ENCODE data around the gene BLOC1S6.
"Not testable (repeated sequence)": the region's sequence is repeated elsewhere in the genome, so short reads cannot be mapped to it uniquely, and the experiment has no call there.

BLOC1S6 gene

DNA sequence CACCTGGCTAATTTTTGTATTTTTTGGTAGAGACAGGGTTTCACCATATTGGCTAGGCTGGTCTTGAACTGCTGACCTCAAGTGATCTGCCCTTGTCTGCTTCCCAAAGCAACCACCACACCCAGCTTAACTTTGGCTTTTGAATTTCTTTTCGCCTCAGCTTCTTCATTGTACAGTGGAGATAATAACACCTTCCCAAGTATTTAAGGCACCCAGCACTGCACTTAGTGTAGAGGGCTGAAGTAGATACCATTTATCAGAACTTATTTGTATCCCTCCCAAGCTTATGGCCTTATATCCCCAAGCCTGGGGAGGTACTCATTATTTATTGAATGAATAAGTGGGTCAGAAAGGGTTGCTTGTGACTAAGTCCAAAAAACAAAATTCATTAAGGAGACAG is 50.0 kb downstream of the BLOC1S6 start:
- in situ Hi-C loops (cut with HindIII; ENCODE audit: low sequenced_read_pairs): no loop called here

DNA sequence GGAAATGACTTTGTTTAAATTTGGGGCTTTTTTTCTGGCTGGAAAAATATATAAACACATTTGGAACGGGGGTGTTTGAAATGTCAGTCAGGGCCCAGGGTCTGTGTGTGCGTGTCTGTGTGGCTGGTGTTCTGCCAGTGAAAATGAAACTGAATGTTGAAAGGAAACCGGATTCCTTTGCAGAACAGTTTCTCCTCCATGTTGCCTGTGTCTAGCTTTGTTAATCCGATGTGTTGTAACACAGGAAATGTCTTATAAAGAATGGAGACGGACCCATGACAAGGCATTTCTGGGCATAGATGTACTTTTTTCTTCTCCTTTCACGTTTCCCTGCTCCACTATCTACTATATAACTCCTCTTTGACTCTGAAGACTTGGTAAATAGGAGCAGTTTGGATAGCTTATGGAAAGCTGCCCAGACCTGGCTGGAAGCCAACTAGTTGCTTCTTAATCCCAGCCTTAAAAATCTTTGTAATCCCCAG is 50.4 kb downstream of the BLOC1S6 start:
- in situ Hi-C loops (cut with HindIII; ENCODE audit: low sequenced_read_pairs): no loop called here

DNA sequence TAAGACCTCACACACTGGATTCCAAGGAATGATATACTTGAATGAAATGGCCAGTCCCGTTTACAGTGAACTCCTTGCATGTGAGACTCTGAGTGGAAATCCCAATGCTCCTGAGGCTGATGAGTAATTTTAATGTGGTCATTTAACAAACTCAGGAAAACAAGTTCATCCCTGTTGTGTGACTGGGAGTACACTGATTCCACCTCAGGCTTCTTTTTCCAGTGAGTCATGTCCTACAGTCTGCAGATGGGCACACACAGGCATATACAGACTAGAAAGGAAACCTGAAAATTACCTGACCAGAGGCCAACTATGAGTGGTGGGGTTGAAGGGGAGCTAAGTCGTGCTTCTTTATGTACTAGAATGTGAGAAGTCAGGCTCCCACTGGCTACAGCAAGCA is 53.4 kb downstream of the BLOC1S6 start:
- in situ Hi-C loops (cut with HindIII; ENCODE audit: low sequenced_read_pairs): no loop called here

DNA sequence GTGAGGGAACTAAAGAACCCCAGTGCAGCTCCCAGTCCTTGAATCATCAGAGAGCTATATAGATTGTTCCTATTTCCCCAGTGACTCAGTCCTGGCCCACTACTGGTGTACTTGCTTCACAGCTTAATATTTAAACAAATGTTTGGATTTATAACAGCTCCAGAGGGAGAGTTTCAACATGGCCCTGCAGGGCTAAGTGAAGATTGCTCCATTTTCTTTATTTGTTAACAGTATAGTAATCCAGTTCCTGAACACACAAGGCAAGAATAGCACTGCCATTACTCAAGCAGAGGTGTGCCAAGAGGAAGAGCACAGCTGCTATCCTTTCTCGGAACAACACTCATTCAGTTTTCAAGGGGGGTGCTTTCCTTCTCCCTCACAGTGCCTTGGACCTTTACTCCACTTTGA is 54.2 kb downstream of the BLOC1S6 start:
- in situ Hi-C loops (cut with HindIII; ENCODE audit: low sequenced_read_pairs): no loop called here

DNA sequence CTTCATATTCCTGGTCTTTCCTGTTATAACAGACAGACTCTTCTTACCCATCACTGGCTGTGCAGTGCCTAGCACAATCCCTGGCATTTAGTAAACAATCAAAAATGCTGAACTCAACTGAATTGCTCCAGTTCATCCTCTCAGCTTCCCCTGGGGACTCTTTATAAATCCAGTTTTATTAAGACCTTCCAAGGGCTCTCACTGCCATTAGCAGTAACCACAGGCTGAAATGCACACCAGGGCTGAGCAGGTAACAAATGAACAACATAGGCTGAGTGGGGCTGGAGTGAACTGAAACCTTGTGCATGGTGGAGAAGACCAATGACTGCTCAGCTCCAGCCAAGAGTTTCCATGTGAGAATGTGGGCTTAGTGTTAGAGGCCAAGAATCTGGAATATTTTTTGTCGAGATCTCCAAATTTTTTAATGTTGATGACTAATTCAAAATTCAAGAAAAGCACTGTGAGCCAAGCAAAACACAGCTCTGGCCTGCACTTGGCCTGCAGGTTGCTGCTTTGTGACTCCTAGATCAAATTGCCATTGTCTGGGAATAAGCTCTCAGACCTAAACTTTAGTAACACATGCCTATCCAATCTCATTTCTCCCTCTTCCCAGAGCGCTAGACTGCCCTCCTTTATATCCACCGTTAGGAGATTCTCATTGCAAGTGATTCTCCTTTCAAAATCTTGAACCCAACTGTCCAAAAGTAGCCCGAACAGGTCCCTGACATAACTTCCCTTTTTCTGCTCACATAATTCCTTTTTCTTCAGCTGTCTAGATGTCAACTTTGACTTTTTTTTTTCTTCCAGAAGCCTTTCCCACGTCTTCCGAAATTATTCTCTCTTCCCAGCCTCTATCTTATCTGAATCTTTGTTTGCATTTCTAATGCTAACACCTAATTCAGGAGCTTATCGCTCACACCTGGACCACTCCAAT is 55.1 kb downstream of the BLOC1S6 start:
- in situ Hi-C loops (cut with HindIII; ENCODE audit: low sequenced_read_pairs): no loop called here

DNA sequence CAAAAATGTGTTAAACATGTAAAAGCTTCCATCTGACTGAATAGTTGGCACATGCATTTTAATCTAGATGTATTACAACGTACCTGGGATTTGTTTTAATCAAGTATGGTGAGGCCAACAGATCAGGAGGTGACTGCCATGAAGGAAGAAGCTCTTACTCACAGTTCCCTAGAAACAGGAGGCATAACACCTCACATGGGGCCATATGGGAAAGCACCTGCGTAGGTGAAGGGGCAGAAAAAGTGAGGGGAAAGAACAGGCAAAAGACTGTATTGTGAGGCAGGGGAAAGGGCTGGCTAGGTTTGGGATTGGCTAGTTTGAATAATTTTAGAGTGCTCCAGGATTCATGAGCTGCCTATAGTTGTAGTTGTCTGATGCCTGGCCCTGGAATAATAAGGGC is 57.3 kb downstream of the BLOC1S6 start:
- in situ Hi-C loops (cut with HindIII; ENCODE audit: low sequenced_read_pairs): no loop called here

DNA sequence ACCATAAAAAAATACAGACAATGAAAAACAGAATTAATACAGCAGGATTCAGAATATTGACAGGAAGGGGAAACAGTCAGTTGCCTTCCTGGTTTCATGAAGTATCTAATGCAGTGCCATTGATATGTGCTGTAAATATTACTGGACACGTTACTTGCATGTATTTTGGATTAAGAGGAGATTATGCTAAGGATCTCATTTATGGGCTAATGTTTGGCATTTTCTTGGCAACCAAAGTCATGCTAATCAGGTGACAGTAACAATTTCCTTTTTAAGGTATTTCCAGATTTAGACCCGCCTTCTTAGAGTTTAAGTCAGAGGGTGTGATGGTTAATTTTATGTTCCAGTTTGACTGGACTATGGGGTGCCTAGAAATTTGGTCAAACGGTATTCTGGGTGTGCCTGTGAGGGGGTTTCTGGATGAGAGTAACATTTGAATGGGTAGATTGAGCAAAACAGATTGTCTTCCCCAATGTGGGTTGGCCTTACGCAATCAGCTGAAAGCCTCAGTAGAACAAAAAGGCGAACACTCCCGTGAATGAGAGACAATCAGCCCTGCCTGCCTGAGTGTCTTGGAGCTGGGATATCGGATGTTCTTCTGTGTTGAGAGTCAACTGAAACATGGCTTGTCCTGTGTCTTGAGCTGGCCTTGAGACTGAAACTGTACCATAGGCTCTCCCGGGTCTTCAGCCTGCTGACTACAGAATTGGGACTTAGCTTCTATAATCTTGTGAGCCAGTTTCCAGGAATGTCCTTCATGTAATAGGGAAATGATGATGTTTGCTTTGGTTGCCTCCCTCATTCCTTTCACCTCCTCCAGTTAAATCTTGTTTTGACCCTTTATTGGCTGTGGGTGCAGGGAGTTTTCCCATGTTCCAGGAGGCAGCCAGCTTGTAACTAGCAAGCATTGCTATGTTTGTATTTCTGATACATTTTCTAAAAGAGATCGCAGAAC is 58.1 kb downstream of the BLOC1S6 start:
- in situ Hi-C loops (cut with HindIII; ENCODE audit: low sequenced_read_pairs): no loop called here

DNA sequence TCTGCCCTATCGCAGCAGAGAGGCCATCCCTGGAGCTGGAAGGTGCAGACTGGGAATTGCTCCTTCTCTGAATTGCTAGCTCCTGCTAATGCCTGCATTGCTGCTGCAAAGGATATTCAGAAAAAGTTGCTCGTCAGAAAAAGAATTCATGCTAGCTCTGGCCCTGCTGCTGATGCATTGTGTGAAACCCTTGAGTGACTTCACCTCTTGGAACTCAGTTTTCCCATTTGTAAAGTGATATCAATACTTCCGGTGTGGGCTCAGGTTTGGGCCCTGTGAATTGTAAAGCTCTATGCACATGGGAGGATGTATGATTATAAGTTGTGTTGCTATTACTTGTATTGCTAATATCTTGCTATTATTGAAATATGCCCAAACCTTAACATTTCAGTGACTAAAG is 59.0 kb downstream of the BLOC1S6 start:
- in situ Hi-C loops (cut with HindIII; ENCODE audit: low sequenced_read_pairs): no loop called here

DNA sequence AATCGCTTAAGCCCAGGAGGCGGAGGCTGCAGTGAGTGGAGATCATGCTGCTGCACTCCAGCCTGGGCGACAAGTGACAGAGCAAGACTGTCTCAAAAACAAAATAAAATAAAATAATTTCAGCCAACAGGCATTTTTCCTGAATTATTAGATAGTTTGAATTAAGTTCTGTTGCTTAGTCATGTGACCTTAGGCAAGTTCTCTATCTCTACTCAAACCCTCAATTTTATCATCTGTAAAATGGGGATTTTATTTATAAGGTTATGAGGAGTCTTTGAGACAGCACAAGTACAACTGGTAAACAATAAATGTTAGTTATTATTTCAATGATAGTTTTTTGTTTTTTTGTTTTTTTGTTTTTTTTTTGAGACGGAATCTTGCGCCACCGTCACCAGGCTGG is 60.6 kb downstream of the BLOC1S6 start:
- in situ Hi-C loops (cut with HindIII; ENCODE audit: low sequenced_read_pairs): no loop called here

DNA sequence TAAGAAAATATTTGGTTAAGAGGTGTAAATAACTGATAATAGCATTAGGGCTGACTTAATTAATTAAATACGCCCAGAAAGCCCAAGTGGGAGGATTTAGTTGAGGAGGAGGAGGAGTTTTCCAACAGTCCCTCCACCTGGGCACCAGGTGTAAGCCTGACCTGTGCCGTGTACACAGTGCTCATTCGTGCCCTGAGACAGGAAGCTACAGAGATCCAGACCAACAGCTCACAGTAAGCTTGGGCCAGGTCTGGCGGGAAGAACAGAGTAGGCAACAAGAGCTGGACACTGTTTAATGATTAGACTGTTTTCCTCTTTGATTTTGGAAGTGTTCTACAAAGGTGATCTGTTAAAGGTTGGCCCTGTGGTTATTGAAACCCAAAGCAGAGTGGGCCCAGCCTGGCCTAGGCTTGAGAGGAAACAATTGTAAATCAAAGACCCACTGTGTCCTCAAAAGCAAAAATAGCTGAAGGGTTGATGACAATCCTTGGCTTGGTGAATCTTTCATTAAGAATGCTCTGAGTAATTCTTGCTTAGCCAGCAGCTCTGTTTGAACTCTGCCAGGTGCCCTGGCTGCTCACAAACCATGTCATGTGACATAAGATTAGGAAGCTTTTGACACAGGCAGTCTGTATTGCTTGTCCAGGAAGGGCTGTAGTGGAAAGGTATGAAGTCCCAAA is 61.5 kb downstream of the BLOC1S6 start:
- in situ Hi-C loops (cut with HindIII; ENCODE audit: low sequenced_read_pairs): no loop called here

DNA sequence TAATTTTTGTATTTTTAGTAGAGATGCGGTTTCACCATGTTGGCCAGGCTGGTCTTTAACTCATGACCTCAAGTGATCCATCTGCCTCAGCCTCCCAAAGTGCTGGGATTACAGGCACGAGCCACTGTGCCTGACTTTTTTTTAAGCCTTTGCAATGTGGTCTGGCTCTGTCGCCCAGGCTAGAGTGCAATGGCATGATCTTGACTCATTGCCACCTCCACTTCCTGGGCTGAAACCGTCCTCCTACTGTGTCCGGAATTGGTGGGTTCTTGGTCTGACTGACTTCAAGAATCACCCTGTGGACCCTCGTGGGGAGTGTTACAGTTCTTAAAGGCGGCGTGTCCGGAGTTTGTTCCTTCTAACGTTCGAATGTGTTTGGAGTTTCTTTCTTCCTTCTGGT is 62.8 kb downstream of the BLOC1S6 start:
- in situ Hi-C loops (cut with HindIII; ENCODE audit: low sequenced_read_pairs): not testable (repeated sequence)

DNA sequence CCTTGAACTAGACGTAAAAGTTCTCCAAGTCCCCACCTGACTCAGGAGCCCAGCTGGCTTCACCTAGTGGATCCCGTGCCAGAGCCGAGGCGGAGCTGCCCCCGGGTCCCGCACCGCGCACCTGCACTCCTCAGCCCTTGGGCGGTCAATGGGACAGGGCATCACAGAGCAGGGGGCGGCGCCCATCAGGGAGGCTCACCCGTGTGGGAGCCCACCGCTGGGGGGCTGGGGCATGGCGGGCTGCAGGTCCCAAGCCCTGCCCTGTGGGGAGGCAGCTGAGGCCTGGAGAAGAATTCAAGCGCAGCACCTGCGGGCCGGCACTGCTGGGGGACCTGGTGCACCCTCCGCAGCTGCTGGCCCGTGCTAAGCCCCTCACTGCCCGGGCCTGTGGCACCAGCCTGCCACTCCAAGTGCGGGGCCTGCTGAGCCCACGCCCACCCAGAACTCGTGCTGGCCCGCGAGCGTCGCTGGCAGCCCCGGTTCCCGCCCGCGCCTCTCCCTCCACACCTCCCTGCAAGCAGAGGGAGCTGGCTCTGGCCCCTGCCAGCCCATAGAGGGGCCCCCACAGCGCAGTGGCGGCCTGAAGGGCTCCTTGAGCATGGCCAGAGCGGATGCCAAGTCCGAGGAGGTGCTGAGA is 63.8 kb downstream of the BLOC1S6 start:
- in situ Hi-C loops (cut with HindIII; ENCODE audit: low sequenced_read_pairs): no loop called here

DNA sequence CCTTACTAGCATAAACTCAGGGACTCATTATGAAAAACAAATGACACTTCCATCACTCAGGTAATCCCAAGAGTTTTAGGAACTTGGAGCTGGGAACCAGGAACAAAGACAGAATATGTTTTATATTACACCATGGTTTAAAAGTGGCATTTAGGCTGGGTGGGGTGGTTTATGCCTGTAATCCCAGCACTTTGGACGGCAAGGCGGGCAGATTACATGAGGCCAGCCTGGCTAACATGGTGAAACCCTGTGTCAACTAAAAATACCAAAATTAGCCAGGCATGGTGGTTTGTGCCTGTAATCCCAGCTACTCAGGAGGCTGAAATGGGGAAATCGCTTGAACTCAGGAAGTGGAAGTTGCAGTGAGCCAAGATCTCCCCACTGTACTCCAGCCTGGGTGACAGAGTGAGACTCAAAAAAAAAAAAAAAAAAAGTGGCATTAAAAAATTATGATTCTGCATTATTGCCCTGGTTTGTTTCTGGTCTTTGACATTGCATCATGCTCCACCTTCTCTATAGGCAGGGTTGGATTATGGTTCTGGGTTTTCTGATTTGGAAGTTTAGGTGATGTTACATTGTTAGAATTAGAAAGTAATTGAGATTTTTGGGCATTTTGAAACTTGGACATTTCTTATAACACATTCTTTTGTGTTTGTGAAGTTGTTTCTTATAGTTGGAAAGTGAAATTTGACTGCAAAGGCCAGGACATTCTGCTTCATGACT is 66.7 kb downstream of the BLOC1S6 start:
- in situ Hi-C loops (cut with HindIII; ENCODE audit: low sequenced_read_pairs): no loop called here

DNA sequence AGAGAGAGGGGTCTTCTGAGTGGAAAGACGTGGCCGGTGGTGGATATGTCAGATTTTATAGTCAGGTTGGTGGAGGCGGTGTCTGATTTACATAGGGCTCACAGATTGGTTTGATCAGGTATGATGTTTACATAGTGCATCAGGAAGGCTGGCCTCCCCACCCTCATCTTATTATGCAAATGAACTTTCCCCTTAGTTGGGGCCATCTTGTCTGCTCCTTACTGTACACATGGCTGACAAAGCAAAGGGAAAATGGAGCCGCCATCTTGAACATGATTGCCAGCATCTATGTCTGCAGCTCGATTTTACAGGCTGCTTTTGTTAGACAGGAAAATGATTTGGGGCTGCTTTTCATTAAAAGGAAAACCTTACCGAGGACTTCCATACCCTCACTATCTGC is 67.6 kb downstream of the BLOC1S6 start:
- in situ Hi-C loops (cut with HindIII; ENCODE audit: low sequenced_read_pairs): no loop called here

DNA sequence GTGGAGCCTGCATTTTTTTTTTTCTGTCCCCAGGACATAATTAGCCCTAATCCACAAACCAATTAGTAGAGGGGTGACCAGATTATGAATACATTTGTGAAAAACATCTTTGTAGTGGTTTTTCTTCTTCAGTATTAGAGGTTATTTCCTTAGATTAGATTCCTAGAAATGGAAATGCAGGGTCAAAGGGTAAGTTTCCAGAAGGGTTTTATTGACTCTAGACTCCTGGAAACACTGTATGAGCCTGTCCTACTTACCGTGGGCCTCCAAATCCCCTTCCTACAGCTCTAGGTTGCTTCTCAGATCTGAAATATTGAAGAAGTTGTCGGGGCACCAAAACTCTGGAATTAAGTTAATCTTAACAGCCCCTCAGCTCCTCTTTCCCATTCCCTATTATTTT is 70.1 kb downstream of the BLOC1S6 start:
- in situ Hi-C loops (cut with HindIII; ENCODE audit: low sequenced_read_pairs): no loop called here

DNA sequence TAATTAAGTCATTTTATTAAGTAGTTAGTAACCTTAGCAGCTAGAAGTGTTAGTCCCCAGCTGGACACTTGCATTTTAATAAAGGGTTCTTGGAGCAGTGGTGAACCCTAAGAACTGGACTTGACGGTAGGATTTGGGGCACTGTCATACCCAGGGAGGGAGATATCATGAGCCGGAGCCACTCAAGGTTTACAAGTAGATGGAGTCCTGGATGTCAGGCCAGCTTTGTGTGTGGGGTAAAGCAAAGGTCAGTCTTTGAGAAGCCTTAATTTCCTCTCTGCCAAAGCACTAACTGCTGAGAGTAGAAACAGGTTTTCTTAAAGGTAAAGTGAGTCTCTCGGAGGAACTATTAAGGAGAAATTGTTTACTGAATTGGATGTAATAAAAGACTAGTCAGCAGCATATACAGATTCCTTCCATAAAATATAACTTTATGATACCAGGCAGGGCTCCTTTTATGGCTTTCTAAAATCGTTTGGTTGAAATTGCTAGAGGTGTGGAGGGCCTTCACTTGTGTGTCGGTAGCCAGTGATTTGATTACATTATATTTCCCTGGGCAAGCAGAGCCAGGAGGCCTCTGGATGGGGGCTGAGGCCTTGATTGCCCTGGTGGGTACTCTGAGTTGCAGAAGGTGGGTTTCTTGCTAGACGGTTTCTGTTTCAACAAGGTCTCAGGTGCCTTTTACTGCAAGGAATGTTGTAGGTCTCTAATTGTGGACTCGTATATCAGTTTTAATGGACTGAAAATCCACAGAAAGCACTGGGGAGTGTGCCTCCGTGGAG is 70.8 kb downstream of the BLOC1S6 start:
- in situ Hi-C loops (cut with HindIII; ENCODE audit: low sequenced_read_pairs): no loop called here
